Fibroblast of the conjunctiva (primary cell): ENCODE data around the gene SNRNP25.
A peak's percentile ranks its signal among the peaks of the same experiment; 100 is the strongest.

Source experiments
- DNase-seq: peaks from one replicate; pipeline ENCODE4 v3.0.0-alpha.2; 2010; ENCODE audit warnings: low read depth

The SNRNP25 gene

DNA sequence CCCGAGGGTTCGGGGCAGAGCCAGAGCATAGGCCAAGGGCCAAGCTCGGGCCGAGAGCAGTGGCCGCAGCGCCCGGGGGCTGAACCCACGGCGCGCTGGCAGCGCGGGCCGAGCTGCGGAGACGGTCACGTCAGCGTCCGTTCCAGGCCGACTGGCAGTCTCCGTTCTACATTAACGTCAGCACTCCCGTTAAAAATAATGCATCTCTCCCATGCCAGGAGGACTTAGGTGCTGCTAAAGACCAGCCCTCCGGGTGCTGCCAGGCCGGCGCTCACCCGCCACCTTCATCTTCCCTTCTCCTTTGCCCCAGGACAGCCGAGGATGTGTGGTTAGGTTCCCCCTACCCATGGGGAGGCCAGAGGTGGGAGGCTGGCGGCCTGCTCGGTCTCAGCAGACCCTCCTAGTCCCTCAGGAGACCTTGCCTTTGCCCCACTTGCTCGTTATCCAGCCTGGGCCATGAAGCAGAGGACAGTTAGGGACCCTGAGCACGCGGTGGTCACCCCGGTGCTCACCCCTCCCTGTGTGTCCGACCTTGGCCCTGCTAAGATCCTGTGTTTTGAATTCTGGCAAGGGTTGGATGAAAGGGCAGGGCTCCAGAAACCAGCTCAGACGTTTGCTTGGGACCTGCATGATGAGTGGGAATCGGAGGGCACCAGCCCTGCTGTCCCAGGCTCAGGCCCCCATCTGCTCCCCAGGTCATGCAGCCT is 25.0 kb downstream of the SNRNP25 start:
- DNase-seq = no peak

DNA sequence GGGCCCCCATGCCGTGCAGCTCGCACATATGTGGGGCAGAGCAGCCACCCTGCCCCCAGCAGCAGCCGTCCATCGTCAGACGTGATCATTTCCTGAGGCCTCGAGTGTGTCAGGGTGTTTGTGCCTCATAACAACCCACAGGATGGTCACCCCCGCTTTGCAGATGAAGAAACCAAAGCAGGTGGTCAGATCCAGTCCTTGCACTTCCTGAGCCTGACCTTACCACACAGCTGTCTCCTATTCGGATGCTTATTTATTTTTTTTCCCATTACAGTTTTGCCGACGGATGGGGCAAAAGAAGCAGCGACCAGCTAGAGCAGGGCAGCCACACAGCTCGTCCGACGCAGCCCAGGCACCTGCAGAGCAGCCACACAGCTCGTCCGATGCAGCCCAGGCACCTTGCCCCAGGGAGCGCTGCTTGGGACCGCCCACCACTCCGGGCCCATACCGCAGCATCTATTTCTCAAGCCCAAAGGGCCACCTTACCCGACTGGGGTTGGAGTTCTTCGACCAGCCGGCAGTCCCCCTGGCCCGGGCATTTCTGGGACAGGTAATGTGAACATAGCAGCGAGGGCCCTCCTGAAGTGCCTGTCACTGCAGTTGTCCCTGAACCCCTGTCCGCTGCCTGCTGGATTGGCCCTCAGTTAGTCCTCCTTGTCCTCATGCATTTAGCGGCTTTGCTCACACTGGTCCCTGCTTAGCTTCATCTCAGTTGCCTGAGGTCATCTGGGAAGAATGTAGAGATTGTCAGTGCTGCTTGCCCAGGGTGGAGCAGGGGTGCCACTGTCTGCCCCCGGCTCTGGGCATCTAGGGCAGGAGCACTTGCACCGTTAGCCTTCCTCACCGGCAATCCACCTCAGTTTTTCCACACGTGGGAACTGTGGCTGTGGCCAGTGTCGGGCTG is 25.8 kb downstream of the SNRNP25 start:
- no peak for DNase-seq

DNA sequence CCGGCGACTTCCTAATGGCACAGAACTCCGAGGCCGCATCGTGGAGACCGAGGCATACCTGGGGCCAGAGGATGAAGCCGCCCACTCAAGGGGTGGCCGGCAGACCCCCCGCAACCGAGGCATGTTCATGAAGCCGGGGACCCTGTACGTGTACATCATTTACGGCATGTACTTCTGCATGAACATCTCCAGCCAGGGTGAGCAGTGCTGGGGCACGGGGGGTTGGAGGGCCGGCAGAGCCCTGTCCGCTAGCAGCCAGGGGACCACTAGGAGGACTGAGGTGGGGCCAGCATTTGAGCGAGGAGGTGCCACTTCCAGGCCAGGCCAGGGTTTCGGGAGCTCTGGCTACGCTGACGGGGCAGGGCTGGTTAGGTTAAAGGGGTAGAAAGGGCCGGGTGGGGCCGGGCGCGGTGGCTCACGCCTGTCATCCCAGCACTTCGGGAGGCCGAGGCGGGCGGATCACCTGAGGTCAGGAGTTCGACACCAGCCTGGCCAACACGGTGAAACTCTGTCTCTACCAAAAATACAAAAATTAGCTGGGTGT is 29.5 kb downstream of the SNRNP25 start:
- no peak for DNase-seq

DNA sequence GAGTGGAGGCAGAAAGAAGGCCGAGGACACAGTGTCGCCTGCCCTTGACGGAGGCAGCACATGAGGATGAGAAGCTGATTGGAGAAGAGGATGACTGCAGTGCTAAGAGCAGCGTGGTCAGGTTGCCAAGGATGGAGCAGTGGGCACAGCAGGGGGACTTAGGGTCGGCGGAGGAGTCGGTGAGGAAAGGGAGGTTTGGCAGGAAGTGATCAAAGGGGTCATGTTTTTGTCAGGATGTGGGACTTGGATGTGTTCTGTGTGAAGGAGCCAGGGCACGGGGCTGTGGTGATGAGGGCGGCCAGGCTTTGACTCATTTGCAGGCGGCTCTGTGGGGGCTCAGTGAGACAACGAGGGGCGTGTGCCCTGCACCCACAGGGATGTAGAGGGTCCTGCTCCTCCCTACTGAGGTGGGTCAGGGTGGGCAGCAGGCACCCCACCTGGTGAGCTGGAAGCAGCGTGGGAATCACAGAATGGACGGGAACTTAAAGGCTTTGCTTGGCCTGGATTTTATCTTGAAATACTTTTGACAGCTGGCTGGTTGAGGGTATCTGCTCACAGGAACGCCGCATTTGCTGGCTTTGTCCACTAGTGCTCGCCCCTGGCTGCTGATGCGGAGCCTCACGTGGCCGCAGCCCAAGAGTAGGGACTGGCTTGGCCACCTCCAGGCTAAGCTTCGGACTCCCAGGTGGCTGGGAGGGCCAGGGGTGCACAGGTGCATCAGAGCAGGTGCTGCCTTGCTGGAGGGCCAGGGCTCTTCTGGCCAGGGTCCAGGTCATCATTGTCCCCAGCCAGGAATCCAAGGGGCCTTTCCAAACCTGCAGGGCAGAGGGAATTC is 30.4 kb downstream of the SNRNP25 start:
- no peak for DNase-seq

DNA sequence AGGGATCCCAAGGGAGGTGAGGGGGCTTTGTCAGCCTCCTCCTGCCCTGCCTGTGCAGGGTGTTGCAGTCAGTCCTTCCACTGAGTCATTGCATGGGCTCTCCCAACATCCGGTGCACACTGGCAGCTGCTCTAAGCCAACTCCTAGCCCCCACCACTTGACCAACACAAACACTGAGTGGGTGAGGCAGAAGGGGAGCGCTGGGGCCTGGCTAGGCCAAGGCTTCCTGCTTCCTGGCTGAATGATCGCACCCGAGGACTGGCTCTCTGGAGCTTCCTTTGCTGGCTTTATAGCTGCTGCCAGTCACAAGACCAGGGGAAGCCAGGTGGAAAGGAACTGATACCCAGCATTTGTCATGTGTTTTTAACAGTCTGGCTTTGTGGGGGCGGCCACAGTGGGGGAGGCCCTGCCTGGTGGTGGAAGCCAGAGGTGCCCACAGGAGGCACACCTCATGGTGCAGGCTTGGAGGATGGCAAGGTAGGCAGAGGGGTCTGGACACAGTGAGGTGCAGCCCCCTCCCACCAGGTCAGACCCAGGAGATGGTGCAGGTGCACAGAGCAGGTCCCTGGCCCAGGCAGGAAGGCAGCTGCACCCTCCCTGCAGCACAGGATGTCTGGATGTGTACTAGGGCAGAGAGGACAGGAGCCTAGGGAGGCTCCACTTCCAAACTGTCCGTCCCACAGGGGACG is 31.2 kb downstream of the SNRNP25 start:
- DNase-seq = peak; percentile 88

DNA sequence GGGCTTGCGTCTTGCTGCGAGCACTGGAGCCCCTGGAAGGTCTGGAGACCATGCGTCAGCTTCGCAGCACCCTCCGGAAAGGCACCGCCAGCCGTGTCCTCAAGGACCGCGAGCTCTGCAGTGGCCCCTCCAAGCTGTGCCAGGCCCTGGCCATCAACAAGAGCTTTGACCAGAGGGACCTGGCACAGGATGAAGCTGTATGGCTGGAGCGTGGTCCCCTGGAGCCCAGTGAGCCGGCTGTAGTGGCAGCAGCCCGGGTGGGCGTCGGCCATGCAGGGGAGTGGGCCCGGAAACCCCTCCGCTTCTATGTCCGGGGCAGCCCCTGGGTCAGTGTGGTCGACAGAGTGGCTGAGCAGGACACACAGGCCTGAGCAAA is 31.8 kb downstream of the SNRNP25 start:
- no peak for DNase-seq

DNA sequence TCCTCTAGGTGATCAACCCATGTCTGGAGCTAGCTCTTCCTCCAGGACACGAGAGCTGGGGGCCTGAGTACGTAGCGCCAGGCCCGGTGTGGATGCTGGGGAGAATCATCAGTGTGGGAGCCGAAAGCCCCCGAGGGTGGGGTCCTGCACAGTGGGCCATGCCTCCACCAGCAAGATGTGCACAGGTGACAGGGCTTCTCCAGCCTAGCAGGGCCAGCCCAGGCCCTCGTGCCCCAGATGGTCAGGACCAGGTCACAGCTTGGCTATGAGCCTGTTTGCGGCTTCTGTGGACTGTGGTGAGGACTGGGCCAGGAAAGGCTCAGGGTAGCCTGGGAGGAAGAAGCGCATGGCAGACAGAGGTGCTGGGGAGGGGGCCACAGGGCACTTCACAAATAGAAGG is 32.2 kb downstream of the SNRNP25 start:
- no peak for DNase-seq

DNA sequence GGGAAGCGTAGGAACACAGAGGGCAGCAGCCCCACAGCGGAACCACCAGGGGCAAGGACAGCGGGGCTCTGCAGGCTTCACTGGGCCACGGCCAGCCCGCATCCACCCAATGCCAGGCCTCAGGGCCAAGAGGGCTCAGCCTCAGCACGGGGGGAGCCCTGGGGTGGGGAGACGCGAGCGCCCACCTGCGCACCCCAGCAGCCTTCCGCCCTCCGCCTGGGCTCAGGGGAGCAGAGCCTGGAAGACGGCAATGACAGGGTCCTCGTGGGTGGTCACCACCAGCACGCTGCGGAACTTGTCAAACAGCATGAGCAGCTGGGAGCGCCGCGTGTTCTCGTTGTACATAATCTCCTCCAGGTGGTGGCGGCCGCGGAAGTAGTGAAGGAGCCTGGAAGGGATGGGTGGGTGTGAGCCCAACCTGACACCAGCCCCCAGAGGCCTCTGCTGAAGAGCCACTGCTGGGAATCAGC is 32.9 kb downstream of the SNRNP25 start:
- DNase-seq = no peak

DNA sequence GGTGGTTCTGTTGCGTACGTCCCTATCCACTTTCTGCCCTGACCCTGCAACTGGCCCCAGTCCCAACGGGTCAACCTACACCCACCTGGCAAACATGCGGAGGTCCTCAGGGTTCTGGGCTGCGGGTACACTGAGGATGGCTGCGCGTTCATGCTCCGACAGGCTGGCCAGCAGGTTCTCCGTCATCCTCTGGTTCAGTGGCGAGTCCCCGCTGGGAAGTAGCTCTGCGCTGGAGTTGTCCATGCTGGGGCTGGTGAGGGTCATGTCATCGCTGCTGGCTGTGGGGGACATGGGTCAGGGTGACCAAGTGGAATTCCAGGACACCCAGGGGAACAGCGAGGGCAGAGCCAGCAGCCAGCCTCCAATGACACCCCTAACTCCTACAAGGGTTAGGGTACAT is 35.0 kb downstream of the SNRNP25 start:
- DNase-seq = no peak

DNA sequence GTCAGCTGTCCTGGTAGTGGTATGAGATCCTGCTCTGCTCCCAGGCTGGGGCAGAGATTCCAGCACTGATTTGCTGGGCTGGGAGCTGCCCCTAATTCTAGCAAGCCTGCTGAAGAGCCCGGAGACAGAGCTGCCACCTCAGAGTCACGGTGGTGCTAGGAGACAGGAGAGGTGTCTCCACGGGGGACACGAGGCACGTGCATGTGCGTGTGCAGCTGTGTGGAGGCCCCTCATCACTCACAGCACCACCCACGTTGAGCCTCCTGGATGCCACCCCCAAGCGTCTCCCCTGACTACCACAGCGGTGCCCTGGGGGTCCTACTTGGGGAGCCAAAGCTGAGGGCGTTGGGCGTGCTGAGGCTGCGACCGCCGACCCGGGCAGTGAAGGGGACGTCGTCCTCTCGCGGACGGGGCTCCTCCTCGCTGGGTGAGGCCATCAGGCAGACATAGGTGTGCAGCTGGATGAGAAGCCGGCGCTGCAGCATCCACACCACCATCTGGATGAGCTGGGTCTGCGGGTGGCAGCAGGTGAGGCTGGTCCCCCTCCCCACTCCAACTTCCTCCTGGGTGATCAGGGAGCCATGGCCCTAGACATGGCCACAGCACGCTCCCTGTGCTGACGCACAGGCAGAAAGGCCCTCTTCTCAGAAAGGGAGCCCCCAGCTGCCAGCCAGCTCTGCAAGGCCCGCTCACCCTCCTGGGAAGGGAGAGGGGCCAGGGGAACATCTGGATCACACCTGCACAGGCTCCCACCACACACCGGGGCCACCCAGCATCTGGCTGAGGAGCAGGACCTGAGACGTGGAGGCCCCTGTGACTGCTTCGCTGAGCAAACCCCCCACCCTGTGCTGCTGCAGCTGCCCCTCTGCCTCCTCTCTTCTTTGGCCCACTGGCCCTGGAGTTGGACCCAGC is 36.0 kb downstream of the SNRNP25 start:
- no peak for DNase-seq

DNA sequence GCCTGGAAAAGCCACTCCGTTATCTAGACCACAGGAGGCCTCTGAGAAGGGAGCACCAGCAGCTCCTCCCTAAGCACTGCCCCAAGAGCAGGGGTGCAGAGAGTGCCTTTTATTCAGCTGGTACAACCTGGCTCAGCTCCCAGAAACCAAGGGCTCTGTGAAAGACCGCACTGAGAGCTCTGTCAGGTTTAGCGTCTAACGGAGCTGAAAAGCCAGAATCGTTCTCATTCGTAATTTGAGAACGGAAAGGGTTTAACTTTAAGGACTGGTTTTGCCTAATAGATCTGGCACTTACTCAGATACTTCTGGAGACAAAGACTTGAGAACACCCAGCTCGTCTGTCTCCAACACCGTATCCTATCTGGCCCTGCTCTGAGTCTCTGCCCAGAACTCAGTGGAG is 37.9 kb downstream of the SNRNP25 start:
- DNase-seq = peak; percentile 54

DNA sequence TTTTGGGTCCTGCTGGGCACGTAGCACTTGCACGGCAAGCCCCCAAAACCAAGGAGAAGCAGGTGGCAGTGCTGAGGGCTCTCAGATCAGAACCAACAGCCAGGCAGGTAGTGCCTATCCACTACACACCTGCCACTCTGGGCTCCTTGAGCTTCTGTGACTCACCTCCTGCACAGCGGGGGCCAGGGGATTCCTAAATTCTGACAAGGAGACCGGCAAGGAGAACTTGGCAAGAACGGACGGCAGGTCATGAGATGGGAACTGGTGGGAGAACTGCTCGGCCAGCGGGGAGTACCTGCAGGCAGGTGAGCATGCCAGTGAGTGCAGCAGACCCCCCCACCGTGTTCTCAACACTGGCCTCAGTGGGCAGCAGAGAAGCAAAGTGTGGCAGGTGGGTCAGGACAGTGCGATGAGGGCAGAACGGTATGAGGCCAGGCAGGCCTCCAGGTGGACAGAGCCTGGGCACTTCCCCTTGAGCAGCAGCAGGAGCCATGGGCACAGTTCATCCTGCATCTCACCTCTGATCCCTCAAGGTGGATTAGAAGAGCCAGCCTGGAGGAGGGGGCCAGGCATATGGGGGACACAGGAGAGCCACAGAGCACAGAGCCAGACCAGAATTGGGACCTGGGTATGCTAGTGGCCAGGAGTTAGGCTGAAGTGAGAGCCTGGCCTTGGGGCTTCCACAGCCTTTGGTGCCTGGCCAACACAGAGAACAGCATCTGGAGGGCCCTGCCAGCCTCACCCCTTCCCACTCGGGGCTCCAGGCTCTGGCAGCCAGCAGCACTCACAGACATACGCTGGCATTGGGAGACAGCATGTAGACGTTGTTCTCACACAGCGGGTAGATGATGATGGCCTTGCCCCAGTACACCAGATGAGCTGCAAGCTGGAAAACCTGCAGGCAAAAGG is 39.1 kb downstream of the SNRNP25 start:
- no peak for DNase-seq

DNA sequence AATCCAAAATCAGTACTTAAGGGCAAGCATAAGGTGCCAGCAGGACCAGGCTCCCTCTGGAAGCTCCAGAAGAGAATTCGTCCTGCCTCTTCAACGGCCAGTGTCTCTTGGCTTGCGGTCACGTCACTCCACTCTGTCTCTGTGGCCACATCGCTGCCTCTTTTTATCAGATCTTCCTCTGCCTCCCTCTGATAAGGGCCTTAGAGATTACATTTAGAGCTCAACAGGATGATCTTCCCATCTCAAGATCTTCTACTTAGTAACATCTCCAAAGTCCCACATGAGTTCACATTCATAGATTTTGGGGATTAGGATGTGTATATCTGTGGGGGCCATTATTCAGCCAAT is 41.3 kb downstream of the SNRNP25 start:
- DNase-seq = no peak

DNA sequence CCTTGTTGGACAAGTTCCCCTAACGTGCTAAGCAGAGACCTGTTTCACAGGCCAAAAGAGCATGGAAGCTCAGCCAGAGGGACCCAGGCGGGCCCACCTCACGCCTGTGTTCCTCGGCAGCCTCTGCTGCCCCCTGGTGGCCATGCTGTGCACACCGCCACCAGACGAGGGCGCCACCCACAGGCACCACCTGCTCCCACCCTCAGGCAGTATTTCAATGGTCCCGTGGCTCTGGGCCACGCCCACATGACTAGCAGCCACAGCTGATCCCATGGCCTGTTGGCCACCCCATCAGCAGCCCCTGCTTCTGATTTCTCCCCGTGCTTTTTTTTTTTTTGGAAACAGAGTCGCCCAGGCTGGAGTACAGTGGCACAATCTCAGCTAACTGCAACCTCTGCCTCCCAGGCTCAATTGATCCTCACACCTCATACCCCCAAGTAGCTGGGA is 43.3 kb downstream of the SNRNP25 start:
- DNase-seq = peak; percentile 77

DNA sequence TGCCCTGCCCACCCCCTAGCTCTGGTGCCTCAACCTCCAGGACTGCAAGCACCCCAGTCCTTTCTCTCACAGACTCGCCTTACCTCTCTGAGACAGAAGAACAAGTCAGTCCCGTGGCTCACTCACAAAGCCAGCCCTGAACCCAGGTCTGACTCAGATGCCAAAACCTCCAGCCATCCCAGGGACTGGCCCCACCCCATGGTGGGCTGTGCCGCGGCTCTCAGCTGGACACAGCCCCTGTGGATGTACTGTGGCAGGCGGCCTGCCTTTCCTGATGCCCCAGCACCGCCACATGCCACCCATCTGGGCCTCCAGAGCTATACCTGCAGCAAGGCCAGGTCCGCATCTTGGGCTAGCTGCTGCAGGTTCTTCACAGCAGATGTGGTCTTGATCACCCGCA is 44.2 kb downstream of the SNRNP25 start:
- DNase-seq = no peak

DNA sequence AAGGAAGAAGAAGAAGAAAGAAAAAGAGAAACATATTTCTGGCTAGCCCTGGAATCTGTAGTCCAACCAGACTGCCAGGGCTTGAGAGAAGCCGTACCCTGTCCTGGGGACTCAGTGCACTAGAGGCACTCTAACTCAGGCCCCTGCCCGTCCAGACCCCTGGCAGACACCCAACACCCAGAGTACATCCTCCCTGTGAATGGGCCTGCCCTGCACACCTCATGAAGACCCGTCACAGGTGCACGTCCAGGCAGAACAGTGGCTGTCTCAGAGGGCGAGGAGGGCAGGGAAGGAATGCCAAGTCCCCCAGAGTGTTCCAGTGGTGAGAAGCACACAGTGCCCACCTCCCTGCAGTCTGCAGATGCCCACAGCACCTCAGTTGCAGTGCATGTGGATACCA is 47.4 kb downstream of the SNRNP25 start:
- DNase-seq = no peak

DNA sequence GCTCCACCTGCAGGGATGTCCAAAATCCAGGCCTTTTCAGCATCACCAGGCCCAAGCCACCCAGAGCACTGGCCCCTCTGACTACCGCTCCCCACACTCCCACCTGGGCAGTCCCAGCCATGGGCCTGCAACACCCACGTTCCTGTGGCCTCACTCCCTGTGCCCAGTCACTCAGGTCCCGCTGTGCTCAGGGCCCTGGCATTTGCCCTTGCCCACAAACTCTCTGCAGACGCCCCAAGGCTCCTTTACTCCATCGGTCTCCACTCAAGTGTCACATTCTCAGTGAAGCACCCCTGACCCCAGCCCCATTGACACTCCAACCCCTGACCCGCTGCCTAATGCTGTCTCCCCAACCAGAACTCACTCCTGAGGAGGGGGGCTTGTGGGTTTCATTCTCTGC is 48.0 kb downstream of the SNRNP25 start:
- DNase-seq = no peak

DNA sequence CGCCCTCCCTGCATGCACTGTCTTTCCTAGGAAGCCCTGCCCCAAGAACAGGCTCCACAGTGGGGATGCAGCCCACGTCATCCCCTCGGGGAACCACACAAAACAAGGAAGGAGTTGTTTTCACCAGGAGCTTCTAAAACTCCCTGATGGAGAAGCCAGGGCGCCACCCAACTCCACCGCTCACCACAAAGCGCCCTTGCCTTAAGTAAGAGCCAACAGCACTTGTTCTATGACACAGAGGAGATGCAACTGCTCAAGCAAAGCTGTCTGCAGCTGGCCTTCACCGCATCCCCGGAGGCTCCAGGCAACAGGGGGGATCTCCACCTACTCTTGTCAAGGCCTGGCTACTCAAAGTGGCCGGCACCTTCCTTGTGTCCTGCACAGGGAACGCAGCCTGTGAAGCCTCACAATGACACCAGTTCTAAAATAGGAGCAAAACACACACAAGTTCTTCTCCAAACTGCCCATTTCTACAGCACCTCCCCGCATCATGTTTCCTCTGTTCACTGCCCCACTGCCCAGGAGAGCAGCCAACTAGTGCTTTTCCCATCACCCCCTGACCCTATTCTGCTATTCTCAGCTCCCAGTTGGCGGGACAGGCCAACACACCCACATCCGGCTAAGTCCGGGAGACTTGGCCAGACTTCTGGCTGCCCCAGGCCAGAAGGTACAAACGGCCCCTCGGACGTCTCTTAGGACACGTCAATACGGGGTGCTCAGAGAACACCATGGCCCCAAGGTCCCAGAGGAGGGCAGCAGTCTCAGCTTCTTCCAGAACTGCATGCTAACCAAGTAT is 48.6 kb downstream of the SNRNP25 start:
- DNase-seq = no peak

DNA sequence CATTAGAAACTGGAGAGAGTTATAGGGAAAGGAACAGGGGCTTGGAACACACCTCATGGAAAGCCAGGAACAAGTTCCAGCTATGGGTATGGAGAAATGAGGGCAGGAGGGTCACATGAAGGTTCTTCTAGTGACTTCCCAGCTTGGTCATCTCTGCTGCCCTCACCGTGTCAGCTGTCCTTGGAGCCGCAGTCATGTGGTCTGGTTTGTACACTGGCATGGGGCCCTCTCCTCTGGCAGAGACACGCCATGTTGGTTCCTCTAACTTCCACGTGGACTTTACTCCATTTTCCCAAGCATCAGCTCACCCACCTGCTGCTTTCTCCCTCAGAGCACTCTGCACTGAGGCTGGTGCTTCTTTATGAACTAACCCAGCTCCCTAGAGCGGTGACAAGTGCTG is 50.7 kb downstream of the SNRNP25 start:
- DNase-seq = no peak
